DMS79 (cell line): ENCODE results near the gene DPM3.
"Not testable (repeated sequence)": the region's sequence is repeated elsewhere in the genome, so short reads cannot be mapped to it uniquely, and the experiment has no call there.

Source experiments
- DNase-seq: peaks from one replicate; lab custom pipeline; 2025; lab: John Stamatoyannopoulos, UW

The DPM3 gene

GRCh38 chr1:155175281-155175926 is 35.1 kb upstream of the DPM3 start:
- no peak for DNase-seq

DNA sequence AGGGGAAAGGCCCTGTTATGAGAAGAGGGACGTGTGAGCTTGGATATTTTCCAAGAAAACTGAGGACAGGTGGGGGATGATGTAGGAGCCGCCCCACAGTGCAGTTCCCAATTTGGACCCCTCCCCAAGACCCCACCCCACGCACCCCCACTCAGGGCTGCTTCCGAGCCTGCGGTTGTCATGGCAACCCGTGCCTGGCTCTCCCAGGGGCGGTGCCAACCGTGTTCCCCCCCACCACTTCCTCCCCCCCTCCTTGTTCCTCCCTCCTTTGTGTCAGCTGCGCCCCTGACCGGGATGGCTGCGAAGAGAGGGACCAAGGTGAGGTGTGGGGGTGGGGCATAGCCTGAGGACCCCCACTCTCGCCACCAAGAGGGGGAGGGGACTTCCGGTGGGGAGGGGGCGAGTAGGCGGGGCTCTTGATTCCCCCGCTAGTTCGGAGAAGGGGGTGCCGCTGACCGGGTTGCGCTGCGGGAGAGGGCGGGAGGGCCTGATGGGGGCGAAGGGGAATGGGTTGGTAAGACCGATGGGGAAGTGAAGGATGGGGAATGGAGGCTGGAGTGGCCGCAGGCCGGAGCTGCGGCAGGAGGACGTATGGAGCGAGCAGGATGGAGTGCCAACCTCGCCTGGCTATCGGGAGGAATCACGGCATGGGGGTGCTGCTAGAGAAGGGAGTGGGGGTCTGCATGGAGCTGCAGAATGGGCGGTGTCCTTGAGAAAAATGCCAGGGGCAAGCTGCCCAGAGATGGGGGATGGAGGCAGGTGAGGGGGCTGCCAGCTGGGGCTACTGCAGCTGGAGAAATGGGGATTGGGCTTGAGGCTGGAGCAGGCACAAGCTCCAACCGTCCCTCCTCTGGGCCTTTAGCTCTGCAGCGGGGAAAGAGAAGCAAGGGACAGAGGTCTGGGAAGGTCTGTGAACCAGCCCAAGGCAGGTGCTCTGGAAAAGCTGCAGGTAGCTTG is 34.3 kb upstream of the DPM3 start:
- DNase-seq = peak; percentile 76

GRCh38 chr1:155173478-155174323 is 33.4 kb upstream of the DPM3 start, which contains the start of gene TRIM46:
TRIM46 (plus strand) TSS chr1:155173849; CDS start chr1:155173967, 118 bp downstream.
- DNase-seq = peak; percentile 38

- DNase-seq = peak; percentile 93
These were observed 32.6 kb upstream of the DPM3 start, which contains the start of gene KRTCAP2 for GRCh38 chr1:155172732-155173477. KRTCAP2 (minus strand) TSS chr1:155173304; CDS start chr1:155173224, 80 bp downstream.

GRCh38 chr1:155171836-155172731 is 31.8 kb upstream of the DPM3 start:
- DNase-seq = no peak

GRCh38 chr1:155170806-155171205 is 30.5 kb upstream of the DPM3 start:
- DNase-seq = no peak

- DNase-seq = no peak
These were observed 29.9 kb upstream of the DPM3 start for GRCh38 chr1:155170101-155170785.

DNA sequence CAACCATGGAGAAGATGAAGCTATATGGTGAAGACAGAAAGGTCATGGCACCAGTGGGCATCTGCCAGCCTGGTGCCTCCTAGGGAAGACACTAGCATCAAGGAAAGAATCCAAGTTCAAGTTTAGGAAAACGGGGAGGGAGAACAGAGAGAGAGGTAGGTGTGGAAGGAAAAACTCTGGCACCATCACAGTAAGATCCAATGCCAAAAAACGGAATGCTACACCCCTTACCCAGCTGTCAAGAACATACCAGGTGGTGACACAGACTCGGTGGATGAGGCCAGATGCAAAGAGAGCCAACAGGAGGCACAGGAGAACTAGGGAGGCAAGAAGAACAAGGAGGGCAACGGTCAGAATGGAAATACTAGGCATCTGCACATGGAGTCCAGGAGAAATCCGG is 29.2 kb upstream of the DPM3 start:
- DNase-seq = no peak

GRCh38 chr1:155168456-155169210 is 28.3 kb upstream of the DPM3 start:
- DNase-seq = no peak

DNA sequence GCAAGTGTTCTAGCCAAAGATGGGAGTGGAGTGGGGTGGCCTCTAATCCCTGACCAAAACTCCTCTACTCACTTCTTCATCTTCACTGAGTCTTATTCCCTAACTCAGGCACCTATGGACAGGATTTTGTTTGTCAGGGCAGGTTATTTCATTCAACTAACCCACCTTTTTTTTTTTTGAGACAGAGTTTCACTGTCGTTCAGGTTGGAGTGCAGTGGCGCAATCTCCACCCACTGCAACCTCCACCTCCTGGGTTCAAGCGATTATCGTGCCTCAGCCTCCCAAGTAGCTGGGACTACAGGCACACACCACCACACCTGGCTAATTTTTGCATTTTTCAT is 27.7 kb upstream of the DPM3 start:
- not testable (repeated sequence) for DNase-seq

- peak; percentile 83 for DNase-seq
These were observed 27.1 kb upstream of the DPM3 start for GRCh38 chr1:155167166-155168104.

- no peak for DNase-seq
These were observed 26.3 kb upstream of the DPM3 start for GRCh38 chr1:155166471-155167165.

DNA sequence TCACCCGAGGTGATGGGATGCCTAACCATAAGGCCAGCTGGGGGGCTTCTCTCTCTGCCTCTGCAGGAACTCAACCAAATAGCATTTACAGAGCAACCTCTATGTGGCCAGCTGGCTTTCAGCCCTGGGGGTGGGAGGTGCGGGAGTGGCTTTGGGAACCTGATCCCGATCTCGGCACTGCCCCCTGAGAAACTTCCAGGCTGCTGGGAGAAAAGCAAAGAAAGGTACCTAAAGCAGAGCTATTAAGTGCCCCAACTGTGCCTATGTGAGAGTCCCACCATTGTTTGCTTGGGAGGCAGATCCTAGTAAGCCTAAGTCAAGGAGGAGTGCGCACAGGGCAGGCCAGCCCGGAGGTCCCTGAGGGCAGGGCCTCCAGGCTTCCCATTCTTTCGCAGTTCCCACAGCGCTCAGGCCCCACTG is 25.7 kb upstream of the DPM3 start:
- no peak for DNase-seq

GRCh38 chr1:155164625-155165024 is 24.3 kb upstream of the DPM3 start:
- DNase-seq = not testable (repeated sequence)

- not testable (repeated sequence) for DNase-seq
These were observed 23.5 kb upstream of the DPM3 start for GRCh38 chr1:155163785-155164184.

- DNase-seq = not testable (repeated sequence)
These were observed 22.3 kb upstream of the DPM3 start for GRCh38 chr1:155162631-155163030.

DNA sequence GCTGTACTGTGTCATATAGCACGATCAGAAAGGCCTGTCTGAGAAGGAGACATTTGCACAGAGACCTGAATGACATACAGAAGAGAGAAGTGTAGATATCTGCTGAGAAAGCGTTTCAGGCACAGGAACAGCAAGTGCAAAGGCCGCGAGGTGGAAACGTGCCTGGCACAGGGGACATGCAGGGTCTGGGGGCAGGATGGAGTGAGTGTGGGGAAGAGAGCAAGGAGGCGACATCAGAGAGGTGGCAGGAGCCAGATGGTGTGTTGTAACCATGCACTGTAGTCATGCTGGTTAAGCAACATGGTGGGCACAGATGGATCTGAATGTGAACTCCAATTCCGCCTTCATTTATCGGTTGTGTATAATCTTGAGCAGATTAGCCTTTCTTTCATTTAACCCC is 19.8 kb upstream of the DPM3 start:
- DNase-seq = no peak
